ENCODE data around the gene ANO5. TPM values are rescaled to one million over a fixed set of nuclear protein-coding genes. Genes with fewer than 3 reads are reported as not detected.

Gene ANO5
- total RNA-seq, 1 experiment from 2014 or later, result 3.7 TPM

DNA sequence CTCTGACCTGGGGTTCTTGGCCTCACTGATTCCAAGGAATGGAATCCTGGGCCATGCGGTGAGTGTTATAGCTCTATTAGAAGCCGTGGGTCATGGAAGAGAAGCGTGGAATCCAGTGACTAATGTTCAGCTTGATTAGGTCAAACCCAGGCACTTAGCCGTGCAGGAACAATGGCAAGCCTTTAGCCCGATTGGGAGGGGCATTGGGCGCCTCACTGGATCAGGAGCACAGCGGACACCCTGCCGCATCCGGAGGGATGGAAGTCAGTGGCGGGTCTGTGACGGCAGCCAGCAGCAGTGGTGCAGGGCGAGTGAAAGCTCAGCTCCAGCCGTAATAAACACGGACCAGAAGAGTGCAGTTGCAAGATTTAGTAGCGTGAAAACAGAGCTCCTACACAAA is 124.8 kb downstream of the ANO5 start:
- CTCF ChIA-PET, result no interaction called here
- DNase-seq (ENCODE audit: low spot score), result no peak
- POLR2A ChIA-PET (ENCODE audit: low non-redundant PET), result no interaction called here
- H3K4me1 ChIP-seq (ENCODE audit: insufficient read depth, low read length, poor library complexity, severe bottlenecking), result no peaks in the 10 kb centered on the region
- H3K27ac ChIP-seq (ENCODE audit: low read depth, low read length, poor library complexity, severe bottlenecking), result no peak overlapping the region
- TF ChIP-seq, protein P1, sequence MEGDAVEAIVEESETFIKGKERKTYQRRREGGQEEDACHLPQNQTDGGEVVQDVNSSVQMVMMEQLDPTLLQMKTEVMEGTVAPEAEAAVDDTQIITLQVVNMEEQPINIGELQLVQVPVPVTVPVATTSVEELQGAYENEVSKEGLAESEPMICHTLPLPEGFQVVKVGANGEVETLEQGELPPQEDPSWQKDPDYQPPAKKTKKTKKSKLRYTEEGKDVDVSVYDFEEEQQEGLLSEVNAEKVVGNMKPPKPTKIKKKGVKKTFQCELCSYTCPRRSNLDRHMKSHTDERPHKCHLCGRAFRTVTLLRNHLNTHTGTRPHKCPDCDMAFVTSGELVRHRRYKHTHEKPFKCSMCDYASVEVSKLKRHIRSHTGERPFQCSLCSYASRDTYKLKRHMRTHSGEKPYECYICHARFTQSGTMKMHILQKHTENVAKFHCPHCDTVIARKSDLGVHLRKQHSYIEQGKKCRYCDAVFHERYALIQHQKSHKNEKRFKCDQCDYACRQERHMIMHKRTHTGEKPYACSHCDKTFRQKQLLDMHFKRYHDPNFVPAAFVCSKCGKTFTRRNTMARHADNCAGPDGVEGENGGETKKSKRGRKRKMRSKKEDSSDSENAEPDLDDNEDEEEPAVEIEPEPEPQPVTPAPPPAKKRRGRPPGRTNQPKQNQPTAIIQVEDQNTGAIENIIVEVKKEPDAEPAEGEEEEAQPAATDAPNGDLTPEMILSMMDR (conservative IDR thresholded peaks at IDR 0.05; ENCODE audit: low read depth, low read length), result no peak
- no peak for TF ChIP-seq EZH2 (IDR thresholded peaks at IDR 0.05; ENCODE audit: borderline replicate concordance, low read depth, low read length, poor library complexity, severe bottlenecking)
- H3K9me3 ChIP-seq (ENCODE audit: low read depth, low read length, poor library complexity, severe bottlenecking), result no peaks in the 10 kb centered on the region
- BruUV-seq (replicated peaks), result no TSS peak
- intact Hi-C loops (cut with micrococcal nuclease; ENCODE audit: unreplicated experiment), result no loop called here
- no peaks in the 10 kb centered on the region for H3K27me3 ChIP-seq (replicated peaks; ENCODE audit: insufficient read depth, low read depth, low read length, poor library complexity)
- H3K36me3 ChIP-seq (ENCODE audit: insufficient read depth, low read length, poor library complexity, severe bottlenecking), result no peaks in the 10 kb centered on the region
- no peak overlapping the region for H3K4me3 ChIP-seq (ENCODE audit: low read depth, low read length, poor library complexity, severe bottlenecking)

DNA sequence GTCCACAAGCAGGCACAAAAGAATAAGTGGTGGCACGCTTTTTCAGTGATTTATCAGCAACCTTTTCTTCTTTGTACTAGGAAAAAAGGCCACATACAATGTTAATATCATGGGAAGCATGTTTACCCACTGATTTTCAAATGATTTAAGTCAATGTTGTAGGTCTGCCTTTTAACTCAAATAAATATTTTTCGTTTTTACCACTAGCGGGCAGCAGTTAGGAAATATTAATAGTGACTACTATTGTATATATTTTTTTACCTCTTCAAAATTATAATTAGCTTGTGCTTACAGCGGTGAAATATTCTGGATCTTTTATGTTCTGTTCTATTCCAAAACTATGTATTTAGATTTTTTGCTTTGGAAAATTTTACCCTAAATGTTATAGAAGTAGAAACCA is 138.9 kb downstream of the ANO5 start:
- DNase-seq (ENCODE audit: low spot score), result no peak
- no peak for TF ChIP-seq EZH2 (IDR thresholded peaks at IDR 0.05; ENCODE audit: borderline replicate concordance, low read depth, low read length, poor library complexity, severe bottlenecking)
- TF ChIP-seq, protein P1 (conservative IDR thresholded peaks at IDR 0.05; ENCODE audit: low read depth, low read length), result no peak
- Histone ChIP-seq H3K4me1 (ENCODE audit: insufficient read depth, low read length, poor library complexity, severe bottlenecking) (no peaks in the 10 kb centered on the region), H3K27ac (ENCODE audit: low read depth, low read length, poor library complexity, severe bottlenecking) (no peak overlapping the region), H3K9me3 (ENCODE audit: low read depth, low read length, poor library complexity, severe bottlenecking) (no peaks in the 10 kb centered on the region), H3K27me3 (replicated peaks; ENCODE audit: insufficient read depth, low read depth, low read length, poor library complexity) (no peaks in the 10 kb centered on the region), H3K4me3 (ENCODE audit: low read depth, low read length, poor library complexity, severe bottlenecking) (no peak overlapping the region), H3K36me3 (ENCODE audit: insufficient read depth, low read length, poor library complexity, severe bottlenecking) (no peaks in the 10 kb centered on the region)
- ChIA-PET POLR2A (ENCODE audit: low non-redundant PET) (no interaction called here), CTCF (no interaction called here)
- intact Hi-C loops (cut with micrococcal nuclease; ENCODE audit: unreplicated experiment), result no loop called here
- BruUV-seq (replicated peaks), result no TSS peak

Other genes with a start within 250 kb of the ANO5 start
- not detected in 2 replicates for gene SLC17A6, start 145.3 kb downstream of the ANO5 start, total RNA-seq (2021)

All from A673 (cell line).